HepG2 (cell line): Measurements from ENCODE around the gene EFEMP2. TPM values are rescaled to one million over a fixed set of nuclear protein-coding genes. Genes with fewer than 3 reads are reported as not detected.

ENCODE experiments used
- DDIT3 ChIP-seq: sonication (generic); formaldehyde crosslinking; IDR thresholded peaks from 2 replicates; pipeline ENCODE4 v1.4.0; 2020; ENCODE audit warnings: mild to moderate bottlenecking, missing genetic modification reagents
- FOXO1 ChIP-seq: sonication (generic); formaldehyde crosslinking; IDR thresholded peaks from 2 replicates; pipeline ENCODE4 v1.4.0; 2020; ENCODE audit warnings: missing genetic modification reagents
- FOXP1 ChIP-seq, 2 experiments: fragments of 450-650 bp in 1 of 2; IDR thresholded peaks; 2 replicates each; pipeline ENCODE4 v1.6.1; 2017 to 2018; ENCODE audit warnings: antibody characterized with exemption in 1 of 2
- HNRNPH1 ChIP-seq: fragments of 200-400 bp; formaldehyde crosslinking; optimal IDR thresholded peaks from 2 replicates; pipeline ENCODE3; 2017; ENCODE audit warnings: mild to moderate bottlenecking, low read depth, low read length
- HNRNPUL1 ChIP-seq: fragments of 200-400 bp; formaldehyde crosslinking; IDR thresholded peaks from 2 replicates; pipeline ENCODE4 v1.6.1; 2017; ENCODE audit warnings: low read depth, mild to moderate bottlenecking, low read length, moderate library complexity
- HOXA9 ChIP-seq: sonication (generic); formaldehyde crosslinking; IDR thresholded peaks from 2 replicates; pipeline ENCODE4 v1.8.1; 2022; ENCODE audit warnings: missing genetic modification reagents, mild to moderate bottlenecking, moderate library complexity, borderline replicate concordance
- KLF9 ChIP-seq: IDR thresholded peaks from 2 replicates; pipeline ENCODE4 v1.6.1; 2016; ENCODE audit warnings: low read depth
- NFYC ChIP-seq: IDR thresholded peaks from 2 replicates; pipeline ENCODE4 v1.6.1; 2016; ENCODE audit warnings: missing genetic modification reagents, missing compliant biosample characterization
- NKX3-1 ChIP-seq: sonication (generic); formaldehyde crosslinking; IDR thresholded peaks from 2 replicates; pipeline ENCODE4 v1.5.0; 2020; ENCODE audit warnings: missing genetic modification reagents
- SMARCC2 ChIP-seq: fragments of 450-650 bp; IDR thresholded peaks from 2 replicates; pipeline ENCODE4 v1.6.1; 2017; ENCODE audit warnings: antibody characterized with exemption, mild to moderate bottlenecking
- SP4 ChIP-seq: sonication (generic); formaldehyde crosslinking; IDR thresholded peaks from 2 replicates; pipeline ENCODE4 v1.8.1; 2023; ENCODE audit warnings: mild to moderate bottlenecking, missing genetic modification reagents
- ZBTB25 ChIP-seq: IDR thresholded peaks from 2 replicates; pipeline ENCODE4 v1.6.1; 2018; ENCODE audit warnings: missing genetic modification reagents
- ZC3H13 ChIP-seq: sonication (generic); formaldehyde crosslinking; IDR thresholded peaks from 2 replicates; pipeline ENCODE4 v1.8.1; 2023; ENCODE audit warnings: mild to moderate bottlenecking, missing genetic modification reagents, moderate library complexity
- ZKSCAN8 ChIP-seq: IDR thresholded peaks from 2 replicates; pipeline ENCODE4 v1.6.1; 2016; ENCODE audit warnings: borderline replicate concordance, missing genetic modification reagents, missing compliant biosample characterization
- ZNF205 ChIP-seq: IDR thresholded peaks from 2 replicates; pipeline ENCODE4 v1.6.1; 2018; ENCODE audit warnings: missing biosample characterization, missing genetic modification reagents
- ZNF318 ChIP-seq: sonication (generic); formaldehyde crosslinking; IDR thresholded peaks from 2 replicates; pipeline ENCODE4 v1.4.0; 2020; ENCODE audit warnings: mild to moderate bottlenecking, missing genetic modification reagents
- ZNF639 ChIP-seq: conservative IDR thresholded peaks from 2 replicates; pipeline ENCODE4 v1.6.1; 2018; ENCODE audit warnings: missing genetic modification reagents
- ZNF740 ChIP-seq: sonication (generic); formaldehyde crosslinking; IDR thresholded peaks from 2 replicates; pipeline ENCODE4 v1.4.0; 2020; ENCODE audit warnings: missing genetic modification reagents
- ZNF792 ChIP-seq: IDR thresholded peaks from 2 replicates; pipeline ENCODE4 v1.6.1; 2016
- polyA plus RNA-seq, 8 experiments: library from polyadenylated mRNA; depleted of rRNA in 3 of 8; stranded (reverse) in 7 of 8; unstranded in 1 of 8; fragments of >200 nt; fragmentation: Illumina TruSeq in 4 of 8; extraction: Trizol in 4 of 8; gene quantifications; 2 replicates each; pipeline versions ENCODE4 v1.2.1 to v1.2.3, GENCODE V29; 2011 to 2016; ENCODE audit warnings: low read depth in 4 of 8, missing spikeins in 1 of 8, mixed read lengths in 1 of 8; ENCODE audit not compliant: insufficient read depth in 1 of 8
- total RNA-seq, 5 experiments: library from RNA; depleted of rRNA; stranded (reverse); fragments of >200 nt; fragmentation: Illumina TruSeq; extraction: Trizol; gene quantifications; 2 replicates each; pipeline ENCODE4 v1.2.3, GENCODE V29; 2016; ENCODE audit warnings: low read depth in 1 of 5

Gene EFEMP2
- total and polyA plus RNA-seq, 2 of the 13 experiments (the other 11 are each of a cell fraction or from before 2014, with no cell fraction given), result 7.4 to 29.7 TPM

GRCh38 chr11:65857853-65858680 lies 14.5 kb downstream of the EFEMP2 start, which contains the start of gene CFL1 (continued):
- no peak for TF ChIP-seq ZNF740 (CRISPR knock-in tag)
- TF ChIP-seq HOXA9 (CRISPR knock-in tag), result peak; percentile 79; the same call in 1 of the 2 replicates
- peak; percentile 75 for TF ChIP-seq SP4 (CRISPR knock-in tag)
- TF ChIP-seq ZBTB25 (CRISPR knock-in tag), result peak; percentile 89
- peak; percentile 16; the same call in 1 of the 2 replicates for TF ChIP-seq HNRNPUL1
- no peak for TF ChIP-seq ZNF318 (CRISPR knock-in tag)
- no peak for TF ChIP-seq FOXP1 (IDR thresholded peaks at IDR 0.05)
- TF ChIP-seq FOXP1 (CRISPR knock-in tag; IDR thresholded peaks at IDR 0.05), result no peak
- TF ChIP-seq NFYC (CRISPR knock-in tag), result peak; percentile 76
- no peak for TF ChIP-seq DDIT3
- no peak for TF ChIP-seq SMARCC2
- 0 out of 2 replicates have a peak, but pooled peaks have one; percentile 65 for TF ChIP-seq FOXO1 (CRISPR knock-in tag)
- peak; percentile 39; the same call in 1 of the 2 replicates for TF ChIP-seq ZKSCAN8 (CRISPR knock-in tag)
- TF ChIP-seq NKX3-1 (CRISPR knock-in tag), result no peak
- TF ChIP-seq ZNF639 (CRISPR knock-in tag), result peak; percentile 86
- TF ChIP-seq KLF9 (CRISPR knock-in tag), result no peak
- TF ChIP-seq ZNF205, result no peak
- TF ChIP-seq ZC3H13 (CRISPR knock-in tag), result peak; percentile 81; the same call in 1 of the 2 replicates
- no peak for TF ChIP-seq HNRNPH1
- TF ChIP-seq ZNF792 (CRISPR knock-in tag), result peak; percentile 76
